Stimulated activated CD4-positive, alpha-beta T cell treated with anti-CD3 and anti-CD28 coated beads, TNF-alpha, amount 100 ng/mL, for 24 hours (primary cell): ENCODE measurements around the gene SLC7A9.
A peak's percentile ranks its signal among the peaks of the same experiment; 100 is the strongest.
"Not testable (repeated sequence)": the region's sequence is repeated elsewhere in the genome, so short reads cannot be mapped to it uniquely, and the experiment has no call there.

Source experiments
- DNase-seq, 3 experiments: peaks; one replicate each; pipeline ENCODE4 v3.0.0-alpha.2; 2020; ENCODE audit warnings: low read depth in 3 of 3

SLC7A9 gene

GRCh38 chr19:32885255-32885654 is 15.7 kb upstream of the SLC7A9 start:
- not testable (repeated sequence) for DNase-seq

GRCh38 chr19:32881766-32882165 is 12.2 kb upstream of the SLC7A9 start:
- no peak for DNase-seq

GRCh38 chr19:32880622-32881021 is 11.1 kb upstream of the SLC7A9 start:
- no peak for DNase-seq

GRCh38 chr19:32879741-32880140 is 10.2 kb upstream of the SLC7A9 start:
- no peak for DNase-seq

- DNase-seq = no peak
Measured at GRCh38 chr19:32878988-32879387, 9.4 kb upstream of the SLC7A9 start.

GRCh38 chr19:32877977-32878745 is 8.6 kb upstream of the SLC7A9 start:
- no peak for DNase-seq

- no peak for DNase-seq
Measured at GRCh38 chr19:32877323-32877912, 7.9 kb upstream of the SLC7A9 start.

- no peak for DNase-seq
Measured at GRCh38 chr19:32876919-32877285, 7.3 kb upstream of the SLC7A9 start.

GRCh38 chr19:32876236-32876918 is 6.8 kb upstream of the SLC7A9 start:
- DNase-seq = no peak

GRCh38 chr19:32875428-32875827 is 5.9 kb upstream of the SLC7A9 start:
- DNase-seq = no peak

- DNase-seq = no peak
Measured at GRCh38 chr19:32874605-32875004, 5.0 kb upstream of the SLC7A9 start.

- peak in 1 of 3 experiments; percentile 9 for DNase-seq
Measured at GRCh38 chr19:32873247-32873959, 3.8 kb upstream of the SLC7A9 start.

- DNase-seq = no peak
Measured at GRCh38 chr19:32872391-32872790, 2.8 kb upstream of the SLC7A9 start.

- no peak for DNase-seq
Measured at GRCh38 chr19:32870981-32871451, 1.4 kb upstream of the SLC7A9 start.

- no peak for DNase-seq
Measured at GRCh38 chr19:32869966-32870573, 503 bp upstream of the SLC7A9 start.

- no peak for DNase-seq
Measured at GRCh38 chr19:32868206-32868950, 1.2 kb downstream of the SLC7A9 start.

- not testable (repeated sequence) for DNase-seq
Measured at GRCh38 chr19:32867436-32867835, 2.1 kb downstream of the SLC7A9 start.

GRCh38 chr19:32866564-32867265 is 2.9 kb downstream of the SLC7A9 start:
- DNase-seq = no peak

GRCh38 chr19:32866061-32866460 is 3.5 kb downstream of the SLC7A9 start:
- no peak for DNase-seq

- DNase-seq = no peak
Measured at GRCh38 chr19:32865326-32865725, 4.2 kb downstream of the SLC7A9 start.
